SK-N-DZ (cell line): ENCODE data around the gene ADPRHL1.
"Not testable (repeated sequence)": the region's sequence is repeated elsewhere in the genome, so short reads cannot be mapped to it uniquely, and the experiment has no call there.

ENCODE experiments used
- DNase-seq: peaks from one replicate; pipeline ENCODE4 v3.0.0-alpha.2; 2015; ENCODE audit warnings: low spot score

The ADPRHL1 gene

DNA sequence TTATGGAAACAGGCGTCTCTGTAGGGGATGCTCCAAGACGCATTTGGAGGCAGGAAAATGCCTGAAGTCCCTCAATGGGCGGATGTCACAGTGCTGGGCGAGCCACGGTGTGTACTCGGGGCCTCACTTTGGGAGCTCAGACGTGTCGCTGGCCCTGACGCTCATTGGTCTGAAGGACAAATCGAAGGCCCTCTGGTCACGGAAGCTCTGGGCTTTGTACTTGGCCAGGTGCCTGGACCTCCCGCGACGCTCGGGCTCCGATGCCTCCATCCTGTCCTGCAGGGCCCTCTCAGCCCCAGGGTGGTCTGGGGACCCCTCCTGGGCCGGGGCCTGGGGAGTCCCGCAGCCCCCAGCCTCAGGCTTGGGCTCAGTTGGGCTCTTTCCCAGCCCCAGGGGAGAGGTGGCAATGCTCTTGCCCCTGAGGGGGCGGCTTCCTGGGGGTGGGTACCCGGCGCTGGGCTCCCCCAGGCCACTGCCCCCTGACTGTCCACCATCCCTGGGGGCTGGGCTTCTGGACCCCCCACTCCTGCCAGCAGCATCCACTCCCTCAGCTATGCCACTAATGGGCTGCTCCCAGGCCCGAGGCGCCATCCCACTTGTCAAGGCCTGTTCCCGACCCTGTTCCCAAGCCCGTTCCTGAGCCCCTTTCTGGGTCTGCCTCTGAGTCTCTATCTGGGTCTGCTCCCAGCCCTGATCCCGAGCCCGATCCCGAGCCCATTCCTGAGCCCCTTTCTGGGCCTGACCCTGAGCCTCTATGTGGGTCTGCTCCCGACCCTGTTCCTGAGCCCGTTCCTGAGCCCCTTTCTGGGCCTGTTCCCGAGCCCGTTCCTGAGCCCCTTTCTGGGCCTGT is 49.8 kb downstream of the ADPRHL1 start:
- DNase-seq, result no peak

DNA sequence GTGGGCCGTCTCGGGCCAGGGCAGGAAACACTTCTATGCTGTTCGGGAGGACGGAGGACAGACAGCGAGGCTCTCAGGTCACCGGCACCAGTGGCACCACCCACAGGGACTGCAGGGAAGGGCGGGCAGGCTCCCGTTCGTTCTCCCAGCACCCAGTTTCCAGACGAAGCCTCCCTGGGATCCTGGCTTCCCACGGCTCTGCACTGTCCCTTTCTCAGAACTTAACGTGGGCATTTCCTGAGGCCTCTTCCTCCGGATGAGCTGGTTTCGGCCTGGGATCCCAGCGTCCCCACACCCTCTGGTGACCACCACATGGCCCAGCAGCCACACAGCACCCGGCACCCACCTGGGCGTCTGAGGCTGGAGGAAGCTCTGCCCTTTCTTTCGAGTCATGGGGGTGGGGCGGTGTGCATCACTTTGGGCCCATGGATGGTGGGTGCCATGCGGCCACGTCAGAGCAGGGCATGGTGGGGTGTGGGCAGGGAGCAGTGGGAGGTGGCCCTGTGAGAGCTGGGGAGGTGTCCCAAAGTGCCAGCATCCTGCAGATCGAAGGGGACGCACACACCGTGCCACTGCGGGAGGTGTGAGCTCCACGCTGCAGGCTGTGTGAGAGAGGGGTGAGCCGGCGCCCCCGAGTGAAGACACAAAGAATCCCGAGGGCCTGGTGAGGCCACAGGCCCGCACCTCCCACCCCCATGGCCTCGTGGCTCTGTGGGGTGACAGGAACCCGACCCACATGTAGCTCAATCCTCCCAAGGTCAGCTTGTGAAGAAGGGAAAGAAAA is 50.6 kb downstream of the ADPRHL1 start:
- DNase-seq, result no peak

GRCh38 chr13:113401452-113402415 is 51.6 kb downstream of the ADPRHL1 start:
- DNase-seq, result no peak

GRCh38 chr13:113400621-113401451 is 52.5 kb downstream of the ADPRHL1 start:
- DNase-seq, result no peak

DNA sequence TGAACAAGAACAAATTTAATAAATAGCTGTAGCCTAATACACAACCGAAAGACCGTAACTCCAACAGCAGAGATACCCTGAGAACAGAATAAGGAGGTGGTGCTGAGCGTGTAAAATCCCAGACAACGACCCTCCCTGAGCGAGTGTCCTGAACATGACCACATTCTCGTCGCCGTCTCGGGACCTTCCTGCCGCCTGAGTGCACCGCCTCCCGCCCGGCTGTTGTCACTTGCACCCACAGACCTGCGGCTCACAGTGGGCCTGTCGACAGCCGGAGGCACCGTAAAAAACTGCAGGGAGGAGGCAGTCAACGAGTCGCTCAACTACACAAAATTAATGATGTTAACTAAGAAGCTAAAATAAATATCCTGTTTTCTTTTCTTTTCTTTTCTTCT is 53.5 kb downstream of the ADPRHL1 start:
- no peak for DNase-seq

- DNase-seq, result no peak
These were observed 54.1 kb downstream of the ADPRHL1 start for GRCh38 chr13:113398963-113399754.

DNA sequence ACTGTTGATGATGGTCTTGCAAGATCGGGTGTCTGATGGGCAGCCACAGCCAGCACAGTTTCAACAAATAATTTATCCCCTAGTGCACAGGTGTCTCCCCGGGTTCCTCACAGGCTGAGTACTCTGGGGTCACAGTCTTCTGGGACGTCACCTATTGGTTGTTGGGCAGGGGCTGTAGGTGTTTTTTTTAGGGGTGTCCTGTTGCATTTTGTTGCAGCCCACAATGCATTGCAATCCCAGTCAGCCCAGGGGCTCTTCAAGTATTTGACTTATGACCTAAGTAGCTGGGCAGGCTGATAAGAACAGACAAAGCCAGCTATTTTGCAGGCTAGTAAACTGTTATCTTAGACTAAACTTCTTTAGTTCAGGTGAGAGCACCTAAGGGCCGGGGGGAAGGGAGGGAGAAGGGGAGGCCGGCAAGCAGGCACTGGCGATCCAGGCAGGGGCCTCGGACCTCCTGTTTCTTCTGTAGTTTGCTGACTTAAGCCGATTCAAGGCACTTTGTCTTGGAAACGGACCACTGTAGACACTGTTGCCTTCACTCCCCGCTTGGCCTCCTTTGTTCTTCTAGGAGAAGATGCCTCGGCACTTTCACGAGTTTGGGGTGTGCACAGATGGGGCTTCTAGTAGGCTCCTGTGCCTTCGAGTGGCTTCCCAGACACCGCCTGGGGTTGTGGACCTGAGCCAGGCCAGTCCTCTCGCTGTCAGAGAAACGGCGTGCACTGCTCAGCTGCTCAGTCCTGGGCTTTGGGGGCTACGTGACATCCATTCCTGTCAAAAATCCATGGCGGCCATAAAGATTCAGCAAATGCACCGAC is 55.5 kb downstream of the ADPRHL1 start:
- DNase-seq, result no peak

- DNase-seq, result no peak
These were observed 59.0 kb downstream of the ADPRHL1 start for GRCh38 chr13:113394339-113394640.

DNA sequence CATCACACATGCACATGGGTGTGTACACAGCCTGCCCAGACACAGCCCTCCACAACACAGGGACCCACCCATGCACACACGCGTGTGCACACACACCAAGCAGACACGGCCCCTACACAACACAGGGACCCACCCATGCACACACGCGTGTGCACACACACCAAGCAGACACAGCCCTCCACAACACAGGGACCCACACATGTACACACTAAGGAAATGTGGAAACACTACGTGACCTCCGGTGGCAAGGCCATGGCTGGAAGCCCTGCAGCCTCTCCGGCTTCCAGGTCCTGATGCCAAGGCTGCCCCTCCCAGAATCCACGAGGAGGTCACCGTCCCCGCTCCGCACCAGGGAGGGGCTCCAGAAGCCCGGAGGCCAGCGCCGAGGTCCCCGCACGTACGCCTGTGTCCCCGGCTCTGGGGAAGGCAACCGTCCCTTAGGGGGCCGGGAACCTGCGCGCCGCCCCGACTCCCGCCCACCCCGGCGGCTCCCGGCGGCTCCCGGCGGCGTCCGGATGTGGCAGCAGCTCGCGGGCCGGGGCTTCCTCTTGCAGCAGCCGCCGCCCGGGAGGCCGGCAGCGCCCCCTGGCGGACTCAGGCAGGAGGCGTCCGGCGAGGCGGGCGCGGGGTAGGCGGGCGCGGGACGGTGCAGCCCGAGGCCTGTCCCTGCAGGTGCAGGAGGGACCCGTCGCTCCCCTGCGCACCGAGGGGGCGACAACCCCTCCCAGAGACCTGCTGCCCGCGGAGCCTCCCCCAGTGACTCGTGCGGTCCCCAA is 59.5 kb downstream of the ADPRHL1 start:
- peak; percentile 78 for DNase-seq

DNA sequence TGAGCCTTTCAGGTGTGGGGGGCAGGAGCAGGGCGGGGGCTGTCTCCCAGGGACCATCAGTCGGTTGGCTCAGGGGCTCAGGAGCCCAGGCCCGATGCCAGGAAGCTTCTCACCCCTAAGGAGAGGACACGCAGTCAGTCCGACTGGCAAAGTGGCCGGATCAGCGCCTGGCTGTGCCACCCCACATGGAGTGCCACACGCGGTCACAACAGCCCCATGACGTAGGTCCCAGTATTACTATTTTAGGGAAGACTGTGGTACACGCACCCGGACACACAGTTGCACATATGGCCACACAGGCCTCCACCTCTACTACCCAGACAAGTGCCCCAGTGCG is 60.1 kb downstream of the ADPRHL1 start:
- no peak for DNase-seq

GRCh38 chr13:113390874-113391497 is 62.3 kb downstream of the ADPRHL1 start:
- DNase-seq, result no peak

GRCh38 chr13:113389586-113389985 is 63.7 kb downstream of the ADPRHL1 start:
- not testable (repeated sequence) for DNase-seq

DNA sequence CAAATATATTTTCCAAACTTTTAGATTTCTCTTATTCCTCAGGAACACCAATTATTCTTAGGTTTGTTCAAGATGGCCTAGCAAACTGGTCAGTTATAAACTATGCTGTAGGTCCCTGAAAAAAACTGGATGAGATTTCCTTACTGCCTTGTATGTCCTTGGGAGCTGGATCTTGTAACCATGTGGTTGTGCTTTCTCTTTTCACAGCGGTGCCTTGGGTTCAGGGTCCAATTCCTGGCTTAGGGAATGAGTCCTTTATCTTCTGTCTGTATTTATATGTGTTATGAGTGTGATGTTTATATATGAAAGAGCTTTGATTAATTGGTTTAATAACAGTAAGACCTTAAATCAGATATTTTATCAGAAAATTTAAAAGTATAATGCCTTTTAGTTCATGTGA is 65.9 kb downstream of the ADPRHL1 start:
- DNase-seq, result no peak

- no peak for DNase-seq
These were observed 70.2 kb downstream of the ADPRHL1 start for GRCh38 chr13:113383089-113383488.

- not testable (repeated sequence) for DNase-seq
These were observed 70.7 kb downstream of the ADPRHL1 start for GRCh38 chr13:113382542-113382941.

DNA sequence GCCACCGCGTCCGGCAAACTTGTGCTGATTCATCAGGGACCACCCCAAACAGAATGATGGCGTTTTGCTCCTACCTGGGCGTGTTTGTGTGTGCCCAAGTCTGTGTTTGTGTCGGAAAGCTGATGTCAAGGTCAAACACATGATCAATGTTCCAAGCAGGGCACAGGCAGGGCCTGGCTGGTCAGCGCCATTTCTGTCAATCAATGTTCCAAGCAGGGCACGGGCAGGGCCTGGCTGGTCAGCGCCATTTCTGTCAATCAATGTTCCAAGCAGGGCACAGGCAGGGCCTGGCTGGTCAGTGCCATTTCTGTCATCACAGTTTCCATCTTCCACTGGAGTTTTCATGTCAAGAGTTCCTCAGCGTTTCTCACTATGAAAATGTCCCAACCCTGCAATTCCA is 74.5 kb downstream of the ADPRHL1 start:
- no peak for DNase-seq

GRCh38 chr13:113374511-113375175 is 78.6 kb downstream of the ADPRHL1 start:
- DNase-seq, result no peak
